HUES6 (cell line): ENCODE results near the gene CDC42EP3.
A peak's percentile ranks its signal among the peaks of the same experiment; 100 is the strongest.

ENCODE experiments used
- H3K27ac ChIP-seq: 2 replicates; pipeline ENCODE4 v1.7.0; 2013; ENCODE audit warnings: low read depth, mild to moderate bottlenecking, low read length, inconsistent platforms
- H3K27me3 ChIP-seq: 2 replicates; pipeline ENCODE4 v1.6.1; 2013; ENCODE audit warnings: low read length; ENCODE audit not compliant: control insufficient read depth, insufficient read depth
- H3K36me3 ChIP-seq: 2 replicates; pipeline ENCODE4 v1.6.1; 2013; ENCODE audit warnings: low read length; ENCODE audit not compliant: control insufficient read depth, insufficient read depth
- H3K4me1 ChIP-seq: 2 replicates; pipeline ENCODE4 v1.6.1; 2013; ENCODE audit warnings: low read length; ENCODE audit not compliant: control insufficient read depth, insufficient read depth
- H3K4me3 ChIP-seq: 2 replicates; pipeline ENCODE4 v1.5.1; 2013; ENCODE audit warnings: low read depth, low read length
- H3K9ac ChIP-seq: one replicate; pipeline ENCODE4 v1.6.1; 2013; ENCODE audit warnings: mild to moderate bottlenecking, low read length
- H3K9me3 ChIP-seq: 2 replicates; pipeline ENCODE4 v1.6.1; 2013; ENCODE audit warnings: low read depth, low read length; ENCODE audit not compliant: control insufficient read depth, insufficient read depth

CDC42EP3 gene

GRCh38 chr2:37671009-37671815 lies at the start of gene CDC42EP3:
TSS of gene CDC42EP3 (minus strand) at chr2:37671642. CDS start at chr2:37646587, 25,055 bp downstream.
- H3K4me3 ChIP-seq, result peak within 1 kb of the TSS; percentile 98
- H3K27ac ChIP-seq, result peak within 1 kb of the TSS; percentile 88
- peak within 1 kb of the TSS; percentile 89 for H3K9ac ChIP-seq
- no peaks in the 10 kb centered on the region for H3K9me3 ChIP-seq
- H3K4me1 ChIP-seq, result peaks cover 42% of the 10 kb centered on the region
- no peaks in the 10 kb centered on the region for H3K27me3 ChIP-seq
- peaks cover 12% of the 10 kb centered on the region; the same call in 1 of the 2 replicates for H3K36me3 ChIP-seq

GRCh38 chr2:37721201-37721560 lies 49.7 kb upstream of the CDC42EP3 start:
- H3K9me3 ChIP-seq, result peaks cover 15% of the 10 kb centered on the region
- H3K4me3 ChIP-seq, result no peak overlapping the region
- no peaks in the 10 kb centered on the region for H3K27me3 ChIP-seq
- H3K27ac ChIP-seq, result no peak overlapping the region
- H3K9ac ChIP-seq, result no peak overlapping the region
- no peaks in the 10 kb centered on the region for H3K36me3 ChIP-seq
- H3K4me1 ChIP-seq, result no peaks in the 10 kb centered on the region

- Histone ChIP-seq H3K4me3 (no peak overlapping the region), H3K27ac (no peak overlapping the region), H3K9me3 (peaks cover 15% of the 10 kb centered on the region), H3K9ac (no peak overlapping the region), H3K36me3 (no peaks in the 10 kb centered on the region), H3K27me3 (no peaks in the 10 kb centered on the region), H3K4me1 (no peaks in the 10 kb centered on the region)
These were observed 49.2 kb upstream of the CDC42EP3 start for GRCh38 chr2:37720533-37721200.

- H3K9ac ChIP-seq, result no peak overlapping the region
These were observed 47.2 kb upstream of the CDC42EP3 start for GRCh38 chr2:37718515-37719161.

GRCh38 chr2:37713258-37713700 lies 41.8 kb upstream of the CDC42EP3 start:
- Histone ChIP-seq H3K9me3 (peaks cover 8% of the 10 kb centered on the region), H3K27me3 (no peaks in the 10 kb centered on the region), H3K36me3 (no peaks in the 10 kb centered on the region), H3K27ac (no peak overlapping the region), H3K4me3 (no peak overlapping the region), H3K9ac (no peak overlapping the region), H3K4me1 (peaks cover 11% of the 10 kb centered on the region; the same call in 1 of the 2 replicates)

More at GRCh38 chr2:37718515-37719161, 47.2 kb upstream of the CDC42EP3 start:
- Histone ChIP-seq H3K27ac (no peak overlapping the region), H3K9me3 (peaks cover 21% of the 10 kb centered on the region), H3K4me1 (no peaks in the 10 kb centered on the region), H3K36me3 (no peaks in the 10 kb centered on the region), H3K27me3 (no peaks in the 10 kb centered on the region), H3K4me3 (no peak overlapping the region)

GRCh38 chr2:37711831-37712230 lies 40.4 kb upstream of the CDC42EP3 start:
- Histone ChIP-seq H3K9ac (no peak overlapping the region), H3K36me3 (no peaks in the 10 kb centered on the region), H3K27me3 (no peaks in the 10 kb centered on the region), H3K4me3 (no peak overlapping the region), H3K9me3 (peaks cover 8% of the 10 kb centered on the region), H3K27ac (no peak overlapping the region), H3K4me1 (peaks cover 11% of the 10 kb centered on the region; the same call in 1 of the 2 replicates)

GRCh38 chr2:37711308-37711731 lies 39.9 kb upstream of the CDC42EP3 start:
- Histone ChIP-seq H3K9me3 (peaks cover 8% of the 10 kb centered on the region), H3K4me3 (no peak overlapping the region), H3K27me3 (no peaks in the 10 kb centered on the region), H3K27ac (no peak overlapping the region), H3K36me3 (no peaks in the 10 kb centered on the region), H3K9ac (no peak overlapping the region), H3K4me1 (peaks cover 11% of the 10 kb centered on the region; the same call in 1 of the 2 replicates)

GRCh38 chr2:37709111-37709510 lies 37.7 kb upstream of the CDC42EP3 start:
- Histone ChIP-seq H3K9me3 (peaks cover under 1% of the 10 kb centered on the region; the same call in 1 of the 2 replicates), H3K4me3 (no peak overlapping the region), H3K4me1 (peaks cover 11% of the 10 kb centered on the region; the same call in 1 of the 2 replicates), H3K36me3 (no peaks in the 10 kb centered on the region), H3K27ac (no peak overlapping the region), H3K27me3 (no peaks in the 10 kb centered on the region), H3K9ac (no peak overlapping the region)

- Histone ChIP-seq H3K9ac (no peak overlapping the region), H3K4me1 (peaks cover 11% of the 10 kb centered on the region; the same call in 1 of the 2 replicates), H3K4me3 (no peak overlapping the region), H3K27me3 (no peaks in the 10 kb centered on the region), H3K36me3 (no peaks in the 10 kb centered on the region), H3K9me3 (no peaks in the 10 kb centered on the region), H3K27ac (no peak overlapping the region)
These were observed 36.7 kb upstream of the CDC42EP3 start for GRCh38 chr2:37708146-37708545.

- H3K27ac ChIP-seq, result no peak overlapping the region
- no peak overlapping the region for H3K4me3 ChIP-seq
- no peaks in the 10 kb centered on the region for H3K36me3 ChIP-seq
- no peaks in the 10 kb centered on the region for H3K27me3 ChIP-seq
- H3K9ac ChIP-seq, result no peak overlapping the region
- no peaks in the 10 kb centered on the region for H3K9me3 ChIP-seq
- H3K4me1 ChIP-seq, result peaks cover 11% of the 10 kb centered on the region; the same call in 1 of the 2 replicates
These were observed 36.0 kb upstream of the CDC42EP3 start for GRCh38 chr2:37707393-37707792.
